Neural crest cell (in vitro differentiated cells): Measurements from ENCODE around the gene BID. TPM values are rescaled to one million over a fixed set of nuclear protein-coding genes. Genes with fewer than 3 reads are reported as not detected.
"Not testable (repeated sequence)": the region's sequence is repeated elsewhere in the genome, so short reads cannot be mapped to it uniquely, and the experiment has no call there.

Source experiments
- DNase-seq: peaks from one replicate; pipeline ENCODE4 v3.0.0; 2021; ENCODE audit warnings: low read depth, mixed read lengths, low spot score
- H3K27ac Mint-ChIP-seq: one replicate; pipeline ENCODE4 v1.8.0; 2021; ENCODE audit warnings: mild to moderate bottlenecking, mixed read lengths; ENCODE audit not compliant: unreplicated experiment
- H3K27me3 Mint-ChIP-seq: 2 replicates; pipeline ENCODE4 v1.8.0; 2021; ENCODE audit warnings: low read depth, mild to moderate bottlenecking, mixed read lengths
- H3K36me3 Mint-ChIP-seq: 2 replicates; pipeline ENCODE4 v1.8.0; 2021; ENCODE audit warnings: low read depth, mild to moderate bottlenecking, mixed read lengths
- H3K4me1 Mint-ChIP-seq: 2 replicates; pipeline ENCODE4 v1.8.0; 2021; ENCODE audit warnings: mixed read lengths
- H3K4me3 Mint-ChIP-seq: one replicate; pipeline ENCODE4 v1.8.0; 2021; ENCODE audit warnings: mild to moderate bottlenecking, mixed read lengths
- H3K9me3 Mint-ChIP-seq: 2 replicates; pipeline ENCODE4 v1.8.0; 2021; ENCODE audit warnings: mixed read lengths
- total RNA-seq: library from RNA; stranded (reverse); gene quantifications from 2 replicates; pipeline ENCODE4 v1.2.1, GENCODE V29; 2021
- TF ChIP-seq, protein P1 (sequence below): fragments of 200-600 bp; sonication (generic); conservative IDR thresholded peaks from 2 replicates; pipeline ENCODE4 v1.5.0; 2021; ENCODE audit warnings: antibody characterized with exemption, mild to moderate bottlenecking

The BID gene
- total RNA-seq, 1 donor from 2014 or later, result 26.5 TPM

DNA sequence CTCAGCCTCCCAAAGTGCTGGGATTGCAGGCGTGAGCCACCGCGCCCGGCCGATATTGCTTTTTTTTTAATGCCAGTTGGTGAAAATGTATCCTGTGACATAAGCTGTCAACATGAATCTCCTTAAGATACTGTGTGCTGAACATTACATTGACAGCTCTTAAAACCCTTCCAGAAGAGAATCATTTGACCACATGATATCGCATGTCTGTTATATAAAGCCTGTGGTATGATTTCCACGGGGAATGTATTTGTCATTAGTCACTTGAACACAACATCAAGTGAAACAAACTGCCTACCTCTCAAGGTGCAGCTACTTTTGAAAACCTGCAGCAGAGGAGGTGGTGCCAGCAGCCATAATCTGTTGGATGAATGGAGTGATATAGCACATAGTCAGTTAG, 68.7 kb downstream of the BID start:
- Mint-ChIP-seq H3K4me3 (no peak overlapping the region), H3K27me3 (no peaks in the 10 kb centered on the region), H3K9me3 (no peaks in the 10 kb centered on the region), H3K36me3 (no peaks in the 10 kb centered on the region), H3K4me1 (peaks cover 12% of the 10 kb centered on the region), H3K27ac (no peak overlapping the region)
- no peak for DNase-seq
- TF ChIP-seq, protein P1, sequence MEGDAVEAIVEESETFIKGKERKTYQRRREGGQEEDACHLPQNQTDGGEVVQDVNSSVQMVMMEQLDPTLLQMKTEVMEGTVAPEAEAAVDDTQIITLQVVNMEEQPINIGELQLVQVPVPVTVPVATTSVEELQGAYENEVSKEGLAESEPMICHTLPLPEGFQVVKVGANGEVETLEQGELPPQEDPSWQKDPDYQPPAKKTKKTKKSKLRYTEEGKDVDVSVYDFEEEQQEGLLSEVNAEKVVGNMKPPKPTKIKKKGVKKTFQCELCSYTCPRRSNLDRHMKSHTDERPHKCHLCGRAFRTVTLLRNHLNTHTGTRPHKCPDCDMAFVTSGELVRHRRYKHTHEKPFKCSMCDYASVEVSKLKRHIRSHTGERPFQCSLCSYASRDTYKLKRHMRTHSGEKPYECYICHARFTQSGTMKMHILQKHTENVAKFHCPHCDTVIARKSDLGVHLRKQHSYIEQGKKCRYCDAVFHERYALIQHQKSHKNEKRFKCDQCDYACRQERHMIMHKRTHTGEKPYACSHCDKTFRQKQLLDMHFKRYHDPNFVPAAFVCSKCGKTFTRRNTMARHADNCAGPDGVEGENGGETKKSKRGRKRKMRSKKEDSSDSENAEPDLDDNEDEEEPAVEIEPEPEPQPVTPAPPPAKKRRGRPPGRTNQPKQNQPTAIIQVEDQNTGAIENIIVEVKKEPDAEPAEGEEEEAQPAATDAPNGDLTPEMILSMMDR, result no peak

DNA sequence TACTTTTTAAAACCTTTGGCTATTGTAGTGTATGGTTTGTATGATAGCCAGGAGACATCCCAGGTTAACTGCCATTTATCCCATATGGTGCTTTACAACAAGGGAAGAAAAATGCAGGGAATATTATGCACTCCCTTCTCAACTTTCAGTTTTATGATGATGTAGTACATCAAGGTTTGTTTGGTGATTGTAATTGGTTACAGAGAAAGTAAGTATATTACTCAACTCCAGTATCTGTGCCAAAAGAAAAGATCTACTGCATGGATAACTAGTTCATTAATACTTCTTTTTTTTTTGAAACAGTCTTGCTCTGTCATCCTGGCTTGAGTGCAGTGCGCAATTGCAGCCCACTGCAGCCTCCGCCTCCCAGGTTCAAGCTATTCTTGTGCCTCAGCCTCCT, 70.5 kb downstream of the BID start:
- H3K27ac Mint-ChIP-seq, result no peak overlapping the region
- DNase-seq, result no peak
- H3K9me3 Mint-ChIP-seq, result no peaks in the 10 kb centered on the region
- no peak overlapping the region for H3K4me3 Mint-ChIP-seq
- H3K4me1 Mint-ChIP-seq, result peaks cover 12% of the 10 kb centered on the region
- H3K36me3 Mint-ChIP-seq, result no peaks in the 10 kb centered on the region
- TF ChIP-seq, protein P1, result no peak
- no peaks in the 10 kb centered on the region for H3K27me3 Mint-ChIP-seq

DNA sequence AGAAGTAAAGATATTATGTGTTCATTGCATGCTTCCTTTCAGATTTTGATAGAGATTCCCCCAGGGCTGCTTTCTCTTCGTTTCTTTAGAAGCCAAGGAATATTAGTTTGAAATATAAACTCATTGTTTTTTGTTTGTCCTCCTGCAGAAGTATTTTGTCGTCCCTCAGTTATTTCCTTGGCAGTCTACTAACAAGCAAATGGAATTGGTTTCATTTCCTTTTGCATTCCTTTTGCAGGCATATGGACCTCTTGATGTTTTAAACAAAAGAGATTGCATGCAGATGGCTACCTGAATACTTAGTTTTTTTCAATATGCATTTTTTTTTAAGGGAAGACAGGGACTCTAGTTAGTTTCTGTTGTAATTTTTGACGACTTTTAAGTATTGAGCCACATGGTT, 73.5 kb downstream of the BID start:
- H3K36me3 Mint-ChIP-seq, result no peaks in the 10 kb centered on the region
- H3K27ac Mint-ChIP-seq, result no peak overlapping the region
- DNase-seq, result no peak
- no peaks in the 10 kb centered on the region for H3K27me3 Mint-ChIP-seq
- H3K4me3 Mint-ChIP-seq, result no peak overlapping the region
- H3K9me3 Mint-ChIP-seq, result no peaks in the 10 kb centered on the region
- H3K4me1 Mint-ChIP-seq, result no peaks in the 10 kb centered on the region
- TF ChIP-seq, protein P1, result no peak

DNA sequence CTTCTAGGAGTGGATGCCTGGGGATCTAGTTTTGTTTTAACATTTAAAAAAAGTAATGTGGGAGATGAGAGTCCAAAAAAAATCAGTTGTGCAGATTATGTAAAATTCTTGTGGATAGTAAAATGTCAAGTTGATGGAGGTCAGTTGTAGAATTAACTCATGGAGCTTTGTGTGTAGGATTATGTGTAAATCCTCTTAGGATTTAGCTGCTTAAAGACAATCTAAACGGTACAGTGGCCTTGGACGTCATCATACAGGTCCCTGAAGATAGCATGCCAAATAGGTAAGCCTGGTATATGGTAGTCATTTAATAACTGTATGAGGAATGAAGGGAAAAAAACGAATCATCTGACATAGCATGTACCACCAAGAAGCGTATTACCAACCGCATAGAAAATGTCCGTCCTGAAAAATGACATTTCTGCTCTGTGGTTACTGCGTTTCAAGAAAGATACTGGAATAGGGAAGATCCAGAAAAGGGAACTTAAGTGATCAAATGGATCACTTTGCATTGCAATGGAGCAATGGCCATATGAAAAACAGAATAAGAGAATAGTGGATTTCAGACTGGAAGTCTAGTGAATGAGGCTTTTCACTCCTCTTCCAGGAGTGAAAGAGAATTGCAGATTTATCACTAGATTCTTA, 74.5 kb downstream of the BID start:
- no peaks in the 10 kb centered on the region for H3K4me1 Mint-ChIP-seq

DNA sequence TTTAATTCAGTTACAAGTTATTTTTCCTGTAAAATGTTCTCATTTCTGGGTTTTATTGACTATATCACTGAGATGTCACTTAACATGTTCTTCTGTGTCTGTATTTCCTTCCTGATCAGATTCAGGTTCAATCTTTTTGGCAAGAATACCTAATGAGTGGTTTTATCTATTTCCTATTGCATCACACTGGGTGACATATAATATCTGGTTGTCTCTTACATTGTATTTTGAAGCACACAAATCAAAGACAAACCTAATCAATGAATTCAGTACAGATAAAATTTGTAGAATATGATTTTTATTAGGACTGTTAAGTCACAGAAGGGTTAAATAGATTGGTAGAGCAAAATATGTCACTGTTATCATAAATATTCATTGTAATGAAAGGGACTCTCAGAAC, 75.3 kb downstream of the BID start:
- no peak for DNase-seq
- no peak overlapping the region for H3K4me3 Mint-ChIP-seq
- TF ChIP-seq, protein P1, result no peak
- H3K36me3 Mint-ChIP-seq, result no peaks in the 10 kb centered on the region
- no peaks in the 10 kb centered on the region for H3K4me1 Mint-ChIP-seq
- H3K27ac Mint-ChIP-seq, result no peak overlapping the region
- no peaks in the 10 kb centered on the region for H3K27me3 Mint-ChIP-seq
- no peaks in the 10 kb centered on the region for H3K9me3 Mint-ChIP-seq

More for the DNA sequence above, 74.5 kb downstream of the BID start:
- Mint-ChIP-seq H3K9me3 (no peaks in the 10 kb centered on the region), H3K4me3 (no peak overlapping the region), H3K27ac (no peak overlapping the region), H3K27me3 (no peaks in the 10 kb centered on the region), H3K36me3 (no peaks in the 10 kb centered on the region)
- DNase-seq, result no peak
- TF ChIP-seq, protein P1, result no peak

DNA sequence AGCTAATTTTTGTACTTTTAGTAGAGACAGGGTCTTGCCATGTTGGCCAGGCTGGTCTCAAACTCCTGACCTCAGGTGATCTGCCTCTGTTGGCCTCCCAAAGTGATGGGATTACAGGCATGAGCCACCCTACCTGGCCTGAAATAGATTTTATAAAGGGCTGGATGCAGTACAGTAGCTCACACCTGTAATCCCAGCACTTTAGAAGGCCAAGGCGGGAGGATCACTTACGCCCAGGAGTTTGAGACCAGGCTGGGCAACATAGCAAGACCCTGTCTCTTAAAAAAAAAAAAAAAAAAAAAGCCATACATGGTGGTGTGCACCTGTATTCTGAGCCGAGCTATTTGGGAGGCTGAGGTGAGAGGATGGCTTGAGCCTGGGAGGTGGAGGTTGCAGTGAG, 76.0 kb downstream of the BID start:
- H3K9me3 Mint-ChIP-seq, H3K4me3 Mint-ChIP-seq, DNase-seq, H3K4me1 Mint-ChIP-seq, H3K36me3 Mint-ChIP-seq, H3K27ac Mint-ChIP-seq, H3K27me3 Mint-ChIP-seq: not testable (repeated sequence)

DNA sequence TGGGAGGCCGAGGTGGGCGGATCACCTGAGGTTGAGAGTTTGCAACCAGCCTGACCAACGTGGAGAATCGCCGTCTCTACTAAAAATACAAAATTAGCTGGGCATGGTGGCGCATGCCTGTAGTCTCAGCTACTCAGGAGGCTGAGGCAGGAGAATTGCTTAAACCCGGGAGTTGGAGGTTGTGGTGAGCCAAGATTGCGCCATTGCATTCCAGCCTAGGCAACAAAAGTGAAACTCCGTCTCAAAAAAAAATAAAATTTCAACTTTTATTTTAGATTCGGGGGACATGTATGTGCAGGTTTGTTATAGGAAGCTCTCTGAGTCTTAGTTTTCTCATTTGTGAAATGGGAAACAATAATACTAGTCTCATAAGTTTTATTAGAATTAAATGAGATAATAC, 77.1 kb downstream of the BID start:
- H3K4me3 Mint-ChIP-seq, H3K9me3 Mint-ChIP-seq, DNase-seq, H3K36me3 Mint-ChIP-seq, H3K27ac Mint-ChIP-seq, H3K27me3 Mint-ChIP-seq, H3K4me1 Mint-ChIP-seq: not testable (repeated sequence)
